Lower leg skin (tissue), 3 donors: ENCODE data around the gene BANP.

Experiments
- POLR2A ChIP-seq, 2 donors: fragments of 450-650 bp; IDR thresholded peaks; one replicate each; pipeline ENCODE4 v1.6.1; 2016 to 2017; ENCODE audit warnings: antibody characterized with exemption in 2 of 2, mild to moderate bottlenecking in 1 of 2, moderate library complexity in 1 of 2
- TF ChIP-seq, protein P1 (sequence below), 3 donors: fragments of 450-650 bp; IDR thresholded peaks; one replicate each; pipeline ENCODE4 v1.5.1; 2016; ENCODE audit warnings: antibody characterized with exemption in 3 of 3, mild to moderate bottlenecking in 3 of 3, moderate library complexity in 2 of 3

DNA sequence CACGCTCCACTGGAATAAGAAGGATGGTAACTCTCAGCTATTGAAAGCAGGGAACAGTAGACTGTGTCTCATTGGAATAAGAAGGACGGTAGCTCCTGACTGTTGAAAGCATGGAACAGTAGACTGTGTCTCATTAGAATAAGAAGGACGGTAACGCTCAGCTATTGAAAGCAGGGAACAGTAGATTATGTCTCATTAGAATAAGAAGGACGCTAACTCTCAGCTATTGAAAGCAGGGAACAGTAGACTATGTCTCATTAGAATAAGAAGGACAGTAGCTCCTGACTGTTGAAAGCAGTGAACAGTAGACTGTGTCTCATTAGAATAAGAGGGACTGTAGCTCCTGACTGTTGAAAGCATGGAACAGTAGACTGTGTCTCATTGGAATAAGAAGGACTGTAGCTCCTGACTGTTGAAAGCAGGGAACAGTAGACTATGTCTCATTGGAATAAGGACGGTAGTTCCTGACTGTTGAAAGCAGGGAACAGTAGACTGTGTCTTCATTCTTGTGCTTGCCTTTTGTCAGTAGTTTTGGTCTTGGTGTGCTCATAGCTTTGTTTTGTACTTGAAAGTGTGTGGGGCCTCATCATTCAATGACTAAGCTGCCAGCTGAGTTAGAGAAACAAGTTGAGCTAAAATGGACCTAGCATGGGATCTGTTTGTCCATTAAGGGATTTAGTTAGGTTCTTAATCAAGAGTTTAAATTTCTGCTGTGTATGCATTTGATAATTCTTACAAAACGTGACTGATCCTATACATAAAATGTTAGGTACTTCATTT, 58.5 kb downstream of the BANP start:
- TF ChIP-seq, protein P1, sequence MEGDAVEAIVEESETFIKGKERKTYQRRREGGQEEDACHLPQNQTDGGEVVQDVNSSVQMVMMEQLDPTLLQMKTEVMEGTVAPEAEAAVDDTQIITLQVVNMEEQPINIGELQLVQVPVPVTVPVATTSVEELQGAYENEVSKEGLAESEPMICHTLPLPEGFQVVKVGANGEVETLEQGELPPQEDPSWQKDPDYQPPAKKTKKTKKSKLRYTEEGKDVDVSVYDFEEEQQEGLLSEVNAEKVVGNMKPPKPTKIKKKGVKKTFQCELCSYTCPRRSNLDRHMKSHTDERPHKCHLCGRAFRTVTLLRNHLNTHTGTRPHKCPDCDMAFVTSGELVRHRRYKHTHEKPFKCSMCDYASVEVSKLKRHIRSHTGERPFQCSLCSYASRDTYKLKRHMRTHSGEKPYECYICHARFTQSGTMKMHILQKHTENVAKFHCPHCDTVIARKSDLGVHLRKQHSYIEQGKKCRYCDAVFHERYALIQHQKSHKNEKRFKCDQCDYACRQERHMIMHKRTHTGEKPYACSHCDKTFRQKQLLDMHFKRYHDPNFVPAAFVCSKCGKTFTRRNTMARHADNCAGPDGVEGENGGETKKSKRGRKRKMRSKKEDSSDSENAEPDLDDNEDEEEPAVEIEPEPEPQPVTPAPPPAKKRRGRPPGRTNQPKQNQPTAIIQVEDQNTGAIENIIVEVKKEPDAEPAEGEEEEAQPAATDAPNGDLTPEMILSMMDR (IDR thresholded peaks at IDR 0.05) = no peak
- TF ChIP-seq POLR2A (IDR thresholded peaks at IDR 0.05) = no peak
